AG04449 (cell line): ENCODE measurements around the gene MCL1.
A peak's percentile ranks its signal among the peaks of the same experiment; 100 is the strongest.

Experiments
- CTCF ChIA-PET: fragments of 350-600 bp; formaldehyde crosslinking; extraction: SDS; loops from one replicate; lab custom pipeline; 2021; ENCODE audit warnings: antibody characterized with exemption; lab: Yijun Ruan, JAX
- POLR2A ChIA-PET: fragments of 400-600, 350-600 bp; formaldehyde crosslinking; extraction: SDS; loops from one replicate; lab custom pipeline; 2020; ENCODE audit warnings: antibody characterized with exemption, inconsistent platforms; lab: Yijun Ruan, JAX
- DNase-seq: peaks from one replicate; pipeline ENCODE4 v3.0.0-alpha.2; 2010; ENCODE audit warnings: low read depth, low spot score
- H3K4me3 ChIP-seq: 2 replicates; pipeline ENCODE4 v1.5.1; 2011; ENCODE audit warnings: low read depth, mild to moderate bottlenecking, control low read depth, low read length
- TF ChIP-seq, protein P1 (sequence below): IDR thresholded peaks from one replicate; pipeline ENCODE4 v1.5.1; 2011; ENCODE audit warnings: mild to moderate bottlenecking, moderate library complexity, low read length, control low read depth, inconsistent platforms; ENCODE audit not compliant: insufficient read depth; ENCODE audit errors: missing control alignments

MCL1 gene

DNA sequence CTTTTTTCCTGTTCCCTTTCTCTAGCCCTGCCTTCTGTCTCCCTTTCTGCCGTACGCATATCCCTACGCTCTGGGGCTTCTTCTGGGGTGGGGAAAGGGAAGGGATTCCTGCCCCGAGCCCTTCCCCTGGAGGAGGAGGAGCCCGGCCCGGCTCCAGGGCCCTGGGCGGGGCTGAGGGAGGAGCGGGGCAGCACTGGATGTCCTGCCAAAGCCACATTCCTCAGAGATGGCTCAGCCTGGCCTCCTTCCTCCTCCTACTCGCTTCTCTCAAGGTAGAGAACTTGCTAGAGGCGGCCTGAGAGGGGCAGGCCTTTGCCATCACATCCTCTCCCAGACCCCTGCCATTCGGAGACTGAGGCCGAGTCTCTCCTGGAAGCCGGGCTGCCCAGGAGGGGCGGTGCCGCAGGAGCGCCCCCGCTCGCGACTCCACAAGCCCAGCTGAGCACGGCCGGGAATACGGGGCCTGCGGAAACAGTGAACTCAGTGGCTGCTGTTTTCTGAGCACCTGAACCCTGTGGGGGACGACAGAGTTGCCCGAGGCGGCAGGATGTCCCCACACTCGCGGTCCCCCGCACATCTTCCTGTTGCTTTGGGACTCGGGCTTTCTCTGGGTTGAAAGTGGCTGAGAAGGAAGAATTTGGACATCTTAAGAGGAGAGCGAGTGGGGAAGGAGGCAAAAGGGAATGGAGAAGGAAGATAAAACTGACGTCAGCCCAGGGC is 18.0 kb downstream of the MCL1 start:
- ChIA-PET CTCF (interaction anchor here (0.7 to 19.4 kb wide), 63 partner anchors 9 to 486 kb away, joined by 3 to 315 read pairs (median 4); partner anchors contain the start of genes ADAMTSL4, C1orf56, CTSK and CTSS), POLR2A (interaction anchor here (0.5 to 7.2 kb wide), 9 partner anchors 8 to 482 kb away, joined by 3 to 135 read pairs (median 3); partner anchors contain the start of gene MCL1)
- peak overlapping the region; percentile 64 for H3K4me3 ChIP-seq
- peak; percentile 96 for DNase-seq
- TF ChIP-seq, protein P1, sequence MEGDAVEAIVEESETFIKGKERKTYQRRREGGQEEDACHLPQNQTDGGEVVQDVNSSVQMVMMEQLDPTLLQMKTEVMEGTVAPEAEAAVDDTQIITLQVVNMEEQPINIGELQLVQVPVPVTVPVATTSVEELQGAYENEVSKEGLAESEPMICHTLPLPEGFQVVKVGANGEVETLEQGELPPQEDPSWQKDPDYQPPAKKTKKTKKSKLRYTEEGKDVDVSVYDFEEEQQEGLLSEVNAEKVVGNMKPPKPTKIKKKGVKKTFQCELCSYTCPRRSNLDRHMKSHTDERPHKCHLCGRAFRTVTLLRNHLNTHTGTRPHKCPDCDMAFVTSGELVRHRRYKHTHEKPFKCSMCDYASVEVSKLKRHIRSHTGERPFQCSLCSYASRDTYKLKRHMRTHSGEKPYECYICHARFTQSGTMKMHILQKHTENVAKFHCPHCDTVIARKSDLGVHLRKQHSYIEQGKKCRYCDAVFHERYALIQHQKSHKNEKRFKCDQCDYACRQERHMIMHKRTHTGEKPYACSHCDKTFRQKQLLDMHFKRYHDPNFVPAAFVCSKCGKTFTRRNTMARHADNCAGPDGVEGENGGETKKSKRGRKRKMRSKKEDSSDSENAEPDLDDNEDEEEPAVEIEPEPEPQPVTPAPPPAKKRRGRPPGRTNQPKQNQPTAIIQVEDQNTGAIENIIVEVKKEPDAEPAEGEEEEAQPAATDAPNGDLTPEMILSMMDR: peak; percentile 31

DNA sequence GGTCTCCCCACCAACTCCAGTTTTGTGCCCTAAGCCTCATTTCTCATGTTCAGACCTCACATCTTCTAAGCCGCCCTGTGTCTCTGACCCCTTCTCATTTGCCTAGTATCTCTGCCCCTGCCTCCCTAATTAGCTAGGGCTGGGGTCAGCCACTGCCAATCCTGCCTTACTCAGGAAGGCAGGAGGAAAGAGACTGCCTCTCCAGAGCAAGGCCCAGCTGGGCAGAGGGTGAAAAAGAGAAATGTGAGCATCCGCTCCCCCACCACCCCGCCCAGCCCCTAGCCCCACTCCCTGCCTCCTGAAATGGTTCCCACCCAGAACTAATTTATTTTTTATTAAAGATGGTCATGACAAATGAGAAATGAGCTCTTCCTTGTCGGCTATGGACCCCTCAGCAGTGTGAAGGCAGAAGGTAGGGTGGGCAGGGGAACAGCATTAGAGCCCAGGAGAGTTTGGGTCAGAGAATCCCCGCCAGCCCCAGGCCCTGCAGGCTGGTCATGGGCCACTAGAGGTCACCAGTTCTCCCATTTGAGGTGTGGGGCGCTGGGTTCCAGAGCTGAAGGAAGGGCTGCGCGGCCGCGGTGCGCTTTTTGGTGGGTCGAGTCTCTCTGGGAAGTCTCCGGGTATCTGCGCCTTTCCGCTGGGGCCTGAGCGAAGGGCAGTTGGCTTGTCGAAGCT is 18.7 kb downstream of the MCL1 start:
- H3K4me3 ChIP-seq: peak overlapping the region; percentile 64
- TF ChIP-seq, protein P1: peak; percentile 92

DNA sequence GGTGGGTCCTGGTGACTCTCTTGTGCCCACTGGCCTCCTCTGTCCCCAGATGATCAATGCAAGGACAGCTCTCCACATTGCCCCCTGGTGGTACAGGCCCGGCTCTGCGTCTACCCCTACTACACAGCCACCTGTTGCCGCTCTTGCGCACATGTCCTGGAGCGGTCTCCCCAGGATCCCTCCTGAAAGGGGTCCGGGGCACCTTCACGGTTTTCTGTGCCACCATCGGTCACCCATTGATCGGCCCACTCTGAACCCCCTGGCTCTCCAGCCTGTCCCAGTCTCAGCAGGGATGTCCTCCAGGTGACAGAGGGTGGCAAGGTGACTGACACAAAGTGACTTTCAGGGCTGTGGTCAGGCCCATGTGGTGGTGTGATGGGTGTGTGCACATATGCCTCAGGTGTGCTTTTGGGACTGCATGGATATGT is 19.4 kb downstream of the MCL1 start:
- no peak for DNase-seq
- CTCF ChIA-PET: interaction anchor here (0.7 to 19.4 kb wide), 49 partner anchors 10 to 488 kb away, joined by 3 to 315 read pairs (median 5); partner anchors contain the start of genes ADAMTSL4, C1orf56, CTSK and ECM1
- POLR2A ChIA-PET: interaction anchor here (0.6 to 7.2 kb wide), 5 partner anchors 8 to 69 kb away, joined by 3 to 135 read pairs (median 3); partner anchors contain the start of genes ENSA and MCL1
- TF ChIP-seq, protein P1: peak; percentile 95
- H3K4me3 ChIP-seq: no peak overlapping the region

More for the DNA sequence above, 18.7 kb downstream of the MCL1 start:
- ChIA-PET CTCF (interaction anchor here (0.6 to 19.4 kb wide), 75 partner anchors 10 to 487 kb away, joined by 3 to 315 read pairs (median 4); partner anchors contain the start of genes ADAMTSL4, C1orf56, CTSK and CTSS), POLR2A (interaction anchor here (0.5 to 7.2 kb wide), 6 partner anchors 9 to 483 kb away, joined by 3 to 135 read pairs (median 6); partner anchors contain the start of gene MCL1)
- no peak for DNase-seq

DNA sequence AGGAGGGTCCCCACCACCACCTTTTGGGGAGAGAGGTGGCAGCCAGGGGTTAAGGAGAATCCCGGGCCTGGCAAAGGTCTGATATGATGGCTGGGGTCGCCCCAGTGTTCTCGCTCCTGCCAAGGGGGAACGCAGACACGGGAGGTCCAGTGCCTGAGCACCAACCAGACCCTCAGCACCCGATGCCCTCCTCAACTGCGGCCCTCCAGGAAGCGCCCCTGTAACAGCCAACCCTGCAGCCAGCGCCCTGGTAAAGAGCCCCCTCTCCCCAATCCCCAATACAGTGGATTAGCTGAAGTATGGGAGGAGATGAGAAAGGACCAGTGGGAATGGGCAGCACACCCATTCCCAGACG is 19.8 kb downstream of the MCL1 start:
- H3K4me3 ChIP-seq: no peak overlapping the region
- ChIA-PET POLR2A (interaction anchor here (0.6 to 7.2 kb wide), 4 partner anchors 9 to 70 kb away, joined by 3 to 135 read pairs (median 3); partner anchors contain the start of genes ENSA and MCL1), CTCF (interaction anchor here (0.7 to 19.4 kb wide), 28 partner anchors 10 to 447 kb away, joined by 3 to 315 read pairs (median 8); partner anchors contain the start of genes ADAMTSL4, CTSK, ECM1 and ENSA)
- no peak for DNase-seq
- TF ChIP-seq, protein P1: no peak

DNA sequence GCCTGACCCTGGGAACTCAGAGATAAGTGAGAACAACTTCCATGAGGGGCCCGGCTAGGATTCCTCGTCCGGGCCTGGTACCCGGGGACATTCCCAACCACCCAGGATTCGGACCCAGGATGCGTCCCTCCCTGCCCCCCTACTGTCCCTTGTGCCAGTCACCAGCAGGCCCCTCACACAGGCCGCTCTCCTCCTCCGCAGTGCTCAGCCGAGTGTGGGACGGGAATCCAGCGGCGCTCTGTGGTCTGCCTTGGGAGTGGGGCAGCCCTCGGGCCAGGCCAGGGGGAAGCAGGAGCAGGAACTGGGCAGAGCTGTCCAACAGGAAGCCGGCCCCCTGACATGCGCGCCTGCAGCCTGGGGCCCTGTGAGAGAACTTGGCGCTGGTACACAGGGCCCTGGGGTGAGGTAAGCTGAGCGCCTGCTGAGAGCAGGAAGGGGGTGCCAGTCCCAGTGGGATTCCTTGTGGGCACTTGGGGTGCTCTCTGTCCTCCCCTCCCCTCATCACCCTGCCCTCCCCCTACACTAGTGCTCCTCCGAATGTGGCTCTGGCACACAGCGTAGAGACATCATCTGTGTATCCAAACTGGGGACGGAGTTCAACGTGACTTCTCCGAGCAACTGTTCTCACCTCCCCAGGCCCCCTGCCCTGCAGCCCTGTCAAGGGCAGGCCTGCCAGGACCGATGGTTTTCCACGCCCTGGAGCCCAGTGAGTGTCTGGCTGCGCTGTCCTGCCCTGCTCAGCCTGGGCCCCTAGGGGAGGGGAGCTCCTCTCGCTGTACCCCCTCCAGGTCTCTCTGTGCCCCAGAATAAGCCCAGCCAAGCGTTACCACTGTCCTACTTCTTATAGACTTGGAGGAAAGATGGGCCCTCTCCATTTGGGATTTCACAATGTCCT is 20.4 kb downstream of the MCL1 start:
- no peak overlapping the region for H3K4me3 ChIP-seq
- TF ChIP-seq, protein P1: no peak
- no peak for DNase-seq
- ChIA-PET CTCF (interaction anchor here (0.7 to 19.4 kb wide), 28 partner anchors 9 to 448 kb away, joined by 3 to 315 read pairs (median 8); partner anchors contain the start of genes ADAMTSL4, CTSK, ECM1 and ENSA), POLR2A (interaction anchor here (0.6 to 7.2 kb wide), 4 partner anchors 9 to 70 kb away, joined by 3 to 135 read pairs (median 3); partner anchors contain the start of genes ENSA and MCL1)
